NB4 (cell line): ENCODE results near the gene KLK5.

Source experiments
- MYC ChIP-seq: IDR thresholded peaks from 2 replicates; pipeline ENCODE4 v1.6.1; 2011; ENCODE audit warnings: low read depth, low read length
- POLR2A ChIP-seq: IDR thresholded peaks from 2 replicates; pipeline ENCODE4 v1.6.1; 2011; ENCODE audit warnings: mild to moderate bottlenecking; ENCODE audit not compliant: insufficient read length; ENCODE audit errors: extremely low read depth
- TF ChIP-seq, protein P1 (sequence below): IDR thresholded peaks from one replicate; pipeline ENCODE4 v1.5.1; 2012; ENCODE audit warnings: low read depth, low read length

DNA sequence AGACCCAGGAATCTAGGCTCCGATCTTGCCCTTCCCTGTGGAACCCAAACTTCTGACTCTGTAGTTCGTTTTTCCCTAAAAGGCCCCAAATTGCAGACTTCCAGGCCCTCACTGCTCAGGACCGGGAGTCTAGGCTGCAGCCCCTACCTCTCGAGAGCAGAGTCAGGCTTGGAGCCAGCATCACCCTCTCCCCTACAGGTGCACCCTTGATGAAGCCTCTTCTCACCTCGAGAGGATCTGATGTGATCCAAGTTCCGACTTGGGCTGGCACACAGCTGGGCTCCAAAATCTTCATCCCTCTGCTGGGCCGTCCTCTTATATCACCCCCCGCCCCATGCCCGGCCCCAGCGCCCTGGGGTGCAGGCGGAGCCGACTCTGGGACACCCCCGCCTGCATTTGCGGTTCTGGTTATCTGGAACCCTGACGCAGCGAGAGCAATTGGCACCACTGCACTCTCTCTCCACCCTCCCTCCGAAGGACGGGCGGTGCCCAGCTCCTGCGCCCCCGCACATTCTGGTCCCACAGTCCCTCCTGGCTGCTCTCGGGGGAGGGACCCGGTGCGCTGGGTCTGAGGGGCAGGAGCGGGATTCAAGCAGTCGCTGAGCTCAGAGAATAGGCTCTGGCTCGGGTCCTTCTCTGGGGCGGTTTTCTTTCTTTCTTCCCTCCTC lies 30.9 kb upstream of the KLK5 start, which contains the start of gene KLK7:
- TF ChIP-seq, protein P1, sequence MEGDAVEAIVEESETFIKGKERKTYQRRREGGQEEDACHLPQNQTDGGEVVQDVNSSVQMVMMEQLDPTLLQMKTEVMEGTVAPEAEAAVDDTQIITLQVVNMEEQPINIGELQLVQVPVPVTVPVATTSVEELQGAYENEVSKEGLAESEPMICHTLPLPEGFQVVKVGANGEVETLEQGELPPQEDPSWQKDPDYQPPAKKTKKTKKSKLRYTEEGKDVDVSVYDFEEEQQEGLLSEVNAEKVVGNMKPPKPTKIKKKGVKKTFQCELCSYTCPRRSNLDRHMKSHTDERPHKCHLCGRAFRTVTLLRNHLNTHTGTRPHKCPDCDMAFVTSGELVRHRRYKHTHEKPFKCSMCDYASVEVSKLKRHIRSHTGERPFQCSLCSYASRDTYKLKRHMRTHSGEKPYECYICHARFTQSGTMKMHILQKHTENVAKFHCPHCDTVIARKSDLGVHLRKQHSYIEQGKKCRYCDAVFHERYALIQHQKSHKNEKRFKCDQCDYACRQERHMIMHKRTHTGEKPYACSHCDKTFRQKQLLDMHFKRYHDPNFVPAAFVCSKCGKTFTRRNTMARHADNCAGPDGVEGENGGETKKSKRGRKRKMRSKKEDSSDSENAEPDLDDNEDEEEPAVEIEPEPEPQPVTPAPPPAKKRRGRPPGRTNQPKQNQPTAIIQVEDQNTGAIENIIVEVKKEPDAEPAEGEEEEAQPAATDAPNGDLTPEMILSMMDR = no peak
- TF ChIP-seq POLR2A (no peak), MYC (no peak)
